Posterior vena cava (tissue), 2 donors: Measurements from ENCODE around the gene ZNF23. TPM values are rescaled to one million over a fixed set of nuclear protein-coding genes. Genes with fewer than 3 reads are reported as not detected.
"Not testable (repeated sequence)": the region's sequence is repeated elsewhere in the genome, so short reads cannot be mapped to it uniquely, and the experiment has no call there.

ENCODE experiments used
- DNase-seq: peaks from one replicate; pipeline ENCODE4 v3.0.0-alpha.2; 2020; ENCODE audit warnings: low spot score
- intact Hi-C, 2 donors: fragments of 100-400 bp; cut with DNase I; formaldehyde crosslinking; loops; one replicate each; pipeline versions ENCODE4 v1.14.1 to v1.14.2; 2022 to 2023
- long read RNA-seq, 2 donors: library from polyadenylated mRNA; unstranded; transcript quantifications; one replicate each; pipeline ENCODE4 v2.0.0, GENCODE V29; 2020 to 2021
- total RNA-seq, 2 donors: library from RNA; stranded (reverse); fragmentation: NEBNext Ultra II Directional; extraction: Animal tissue kit (Norgen Biotek cat#: 25700); gene quantifications; one replicate each; pipeline ENCODE4 v1.2.1, GENCODE V29; 2021
- donor health status: DM: yes; HTN: yes; CAD: no.
- donor health status: DM: yes; HTN: yes; CAD: no.

The ZNF23 gene
- total RNA-seq = 10 to 100 TPM in 1 of 2 donors, 1 to 10 TPM in 1; 10.0 to 10.5 TPM
- long read RNA-seq, donor 1, partial matches to known transcripts = 0 of 1 reads
- long read RNA-seq, donor 1, other reads (novel, unspliced or antisense) = 0 of 1 reads
- long read RNA-seq, donor 2, full-length matches to known transcripts = 3 of 6 reads
- long read RNA-seq, donor 2, partial matches to known transcripts = 0 of 6 reads
- long read RNA-seq, donor 2, other reads (novel, unspliced or antisense) = 3 of 6 reads

DNA sequence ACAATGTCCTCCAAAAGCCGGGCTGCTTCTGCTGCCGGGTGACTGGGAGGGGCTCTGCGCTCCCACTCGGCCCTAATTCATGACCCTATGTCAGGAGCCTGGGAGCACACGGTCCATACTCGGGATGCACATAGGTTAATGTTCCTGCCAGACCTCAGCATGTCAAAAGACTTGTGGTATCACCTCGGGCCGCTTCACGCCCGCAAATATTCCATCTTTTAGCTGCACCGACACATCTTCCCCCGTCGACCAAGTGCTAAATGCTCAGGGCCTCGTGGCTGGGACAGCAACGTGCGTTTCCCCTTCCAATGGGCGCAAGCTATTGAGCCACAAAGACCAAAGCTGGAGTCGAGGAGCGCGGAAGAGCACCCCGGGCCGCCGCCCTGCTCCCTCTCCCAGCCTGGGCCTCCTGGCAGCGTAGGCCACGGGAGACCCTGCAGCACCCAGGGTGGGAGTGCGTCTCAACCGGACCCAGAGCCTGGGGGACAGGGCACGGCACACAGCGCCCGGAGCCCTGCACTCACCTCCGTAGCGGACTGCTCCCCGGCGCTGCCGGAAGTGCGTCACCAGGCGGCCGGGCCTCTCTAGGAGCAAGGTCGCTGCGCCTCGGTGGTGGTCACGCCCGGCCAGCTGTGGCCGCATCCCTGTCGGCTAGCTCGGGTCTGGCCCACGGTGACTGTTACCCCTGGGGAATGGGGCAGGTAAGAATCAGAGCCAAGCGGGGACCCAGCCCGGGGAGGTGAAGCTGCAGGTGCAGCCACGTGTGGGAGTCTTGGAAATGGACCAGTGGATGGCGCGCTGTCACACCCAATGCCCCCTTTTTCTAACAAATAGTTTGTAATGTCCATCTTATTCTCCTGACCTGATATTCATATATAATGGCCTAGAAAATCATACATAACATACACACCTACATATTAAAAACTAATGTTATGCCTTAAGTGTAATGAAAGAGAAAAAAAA, at the start of gene ZNF23:
Gene ZNF23, minus strand, starts transcription at position 562 of the 963 bp plus-strand sequence. CDS start 5,451 bp downstream, outside the sequence.
- intact Hi-C loops = no loop called here
- peak; percentile 95 for DNase-seq

DNA sequence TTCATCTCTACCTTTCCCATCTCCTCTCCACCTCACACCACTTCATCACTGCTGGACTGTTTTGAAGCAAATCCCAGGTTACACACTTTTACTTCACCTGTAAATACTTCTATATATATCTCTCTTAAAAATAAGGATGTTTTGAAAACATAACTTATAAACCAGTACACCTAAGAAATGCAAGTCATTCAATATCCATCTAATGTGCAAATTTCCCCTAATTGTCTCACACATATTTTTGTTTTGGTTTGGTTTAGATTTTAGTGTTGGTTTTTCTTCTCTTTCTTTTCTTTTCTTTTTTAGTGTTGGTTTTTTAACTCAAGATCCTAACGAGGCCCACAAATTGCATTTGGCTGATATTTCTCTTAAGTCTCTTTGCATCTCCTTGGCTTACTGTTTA, 45.0 kb upstream of the ZNF23 start:
- intact Hi-C loops = no loop called here
- DNase-seq = no peak

DNA sequence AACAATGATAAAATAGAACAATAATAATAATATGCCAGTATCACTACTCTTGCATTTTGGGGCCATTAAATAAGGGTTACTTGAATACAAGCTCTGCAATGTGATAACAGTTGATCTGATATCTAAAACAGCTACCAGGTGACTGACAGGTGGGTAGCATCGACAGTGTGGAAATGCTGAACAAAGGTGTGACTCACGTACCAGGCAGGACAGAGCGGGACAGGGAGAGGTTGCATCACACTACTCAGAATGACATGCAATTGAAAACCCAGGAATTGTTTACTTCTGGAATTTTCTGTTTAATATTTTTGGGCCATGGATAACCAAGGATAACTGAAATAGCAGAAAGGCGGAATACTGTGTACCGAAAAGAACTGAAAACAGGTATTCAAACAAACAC, 42.9 kb upstream of the ZNF23 start:
- intact Hi-C loops = loop anchor here in 1 of 2 donors (5.0 kb wide), 1 partner anchor 93 kb away; no protein-coding TSS in a partner anchor
- DNase-seq = no peak

DNA sequence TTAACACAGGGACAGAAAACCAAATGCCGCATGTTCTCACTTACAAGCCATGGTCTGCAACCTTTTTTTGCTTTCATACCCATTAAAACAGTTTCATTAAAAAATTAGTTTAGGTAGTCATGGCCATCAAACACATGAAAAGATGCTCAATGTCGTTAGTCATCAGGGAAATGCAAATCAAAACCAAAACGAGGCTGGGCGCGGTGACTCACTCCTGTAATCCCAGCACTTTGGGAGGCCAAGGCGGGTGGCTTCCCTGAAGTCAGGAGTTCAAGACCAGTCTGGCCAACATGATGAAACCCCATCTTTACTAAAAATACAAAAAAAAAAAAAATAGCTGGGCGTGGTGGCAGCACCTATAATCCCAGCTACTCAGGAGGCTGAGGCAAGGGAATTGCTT, 42.0 kb upstream of the ZNF23 start:
- intact Hi-C loops = loop anchor here in 1 of 2 donors (5.0 kb wide), 1 partner anchor 92 kb away; no protein-coding TSS in a partner anchor
- not testable (repeated sequence) for DNase-seq

DNA sequence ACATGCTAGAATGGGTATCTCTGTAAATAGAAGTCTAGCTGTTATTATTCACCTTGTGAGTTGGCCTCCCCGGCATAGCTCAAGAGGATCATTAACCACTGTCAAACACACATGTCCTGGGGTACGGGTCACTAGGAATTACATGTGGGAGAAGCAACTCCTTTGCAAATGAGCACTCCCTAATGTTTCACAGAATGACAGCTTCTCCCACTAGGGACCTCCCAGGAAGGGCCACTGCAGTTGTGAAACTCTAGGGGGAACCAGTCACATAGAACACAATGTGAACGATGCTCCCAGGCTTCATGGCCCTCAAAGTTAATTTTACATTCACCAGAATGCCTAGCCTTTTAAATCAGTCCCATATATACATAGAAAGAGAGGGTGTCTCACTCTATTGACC, 39.5 kb upstream of the ZNF23 start:
- intact Hi-C loops = loop anchor here in 1 of 2 donors (5.0 kb wide), 1 partner anchor 89 kb away; no protein-coding TSS in a partner anchor

DNA sequence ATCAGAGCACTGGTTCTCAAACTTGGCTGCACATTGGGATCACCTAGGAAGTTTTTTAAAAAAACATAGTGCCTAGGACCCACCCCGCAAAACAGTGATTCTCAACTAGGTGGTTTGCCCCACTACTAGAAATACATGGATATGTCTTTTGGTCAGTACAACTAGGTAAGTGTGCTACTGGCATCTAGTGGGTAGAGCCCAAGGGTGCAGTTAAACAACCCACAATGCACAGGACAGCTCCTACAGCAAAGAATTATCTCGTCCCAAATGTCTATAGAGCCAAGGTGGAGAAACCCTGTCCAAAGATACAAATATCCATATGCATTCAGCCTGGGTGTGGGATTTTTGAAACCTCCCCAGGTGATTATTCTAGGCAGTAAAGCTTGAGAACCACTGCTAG, 38.9 kb upstream of the ZNF23 start:
- no peak for DNase-seq
- intact Hi-C loops = loop anchor here in 1 of 2 donors (5.0 kb wide), 1 partner anchor 89 kb away; no protein-coding TSS in a partner anchor

More for the DNA sequence above, 39.5 kb upstream of the ZNF23 start:
- DNase-seq = no peak

DNA sequence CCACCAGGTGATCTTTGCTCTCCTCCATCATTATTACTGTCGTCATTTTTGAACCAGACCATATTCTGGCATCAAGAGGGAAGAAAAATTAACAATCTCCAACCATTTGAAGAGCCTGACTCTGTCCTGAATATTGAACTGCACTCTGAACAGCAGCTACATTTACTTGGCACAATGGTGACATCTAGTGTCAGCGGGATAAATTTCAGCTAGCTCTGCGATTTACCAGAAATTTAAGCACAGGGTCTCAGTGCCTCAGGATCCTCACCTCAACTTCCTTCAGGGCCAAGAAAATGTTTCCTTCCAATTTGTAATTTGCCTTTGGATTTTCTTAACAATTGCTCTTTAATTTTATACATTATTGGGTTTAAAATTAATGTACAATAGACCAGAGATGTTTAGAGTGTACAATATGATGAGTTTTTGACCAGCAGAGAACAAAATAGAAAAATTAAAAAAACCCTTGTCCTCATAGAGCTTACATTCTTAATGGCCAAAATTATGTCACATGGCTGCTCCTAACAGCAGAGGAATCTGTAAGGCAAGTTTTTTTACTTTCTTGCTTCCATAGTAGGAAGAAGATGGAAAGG, 37.8 kb upstream of the ZNF23 start:
- DNase-seq = no peak
- intact Hi-C loops = loop anchor here (2.0 to 5.0 kb wide), 2 partner anchors 85 to 88 kb away; no protein-coding TSS in a partner anchor

DNA sequence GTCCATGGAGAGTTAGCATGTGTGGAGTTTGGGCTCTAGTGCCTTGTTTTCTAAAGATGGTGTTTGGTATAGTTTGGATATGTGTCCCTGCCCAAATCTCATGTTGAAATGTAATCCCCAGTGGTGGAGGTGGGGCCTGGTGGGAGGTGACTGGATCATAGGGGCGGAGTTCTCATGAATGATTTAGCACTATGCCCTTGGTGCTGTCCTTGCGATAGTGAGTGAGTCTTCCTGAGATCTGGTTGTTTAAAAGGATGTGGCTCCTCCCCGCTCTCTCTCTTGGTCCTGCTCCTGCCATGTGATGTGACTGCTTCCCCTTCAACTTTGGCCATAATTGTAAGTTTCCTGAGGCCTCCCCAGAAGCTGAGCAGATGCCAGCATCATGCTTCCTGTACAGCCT, 36.0 kb upstream of the ZNF23 start:
- intact Hi-C loops = loop anchor here in 1 of 2 donors (2.0 kb wide), 1 partner anchor 83 kb away; no protein-coding TSS in a partner anchor
- no peak for DNase-seq

DNA sequence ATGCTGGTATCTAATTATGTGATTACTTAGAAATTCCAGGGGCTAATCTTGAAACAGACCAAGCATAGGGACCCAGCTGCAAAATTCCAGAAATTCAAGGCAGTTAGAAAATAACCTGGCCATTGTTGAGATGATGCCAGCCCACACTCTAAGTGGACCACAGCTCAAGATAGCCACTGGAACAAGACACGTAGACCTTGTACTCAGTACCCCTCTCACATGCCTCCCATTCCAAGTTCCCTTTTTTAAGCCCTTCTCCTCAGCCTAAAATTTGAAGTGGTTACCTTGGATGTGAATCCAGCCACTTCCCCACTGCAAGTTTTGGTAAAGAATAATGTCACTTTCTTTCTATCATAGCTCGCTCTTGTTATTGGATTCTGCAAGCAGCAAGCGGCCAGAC, 31.2 kb upstream of the ZNF23 start:
- DNase-seq = no peak
- intact Hi-C loops = no loop called here

DNA sequence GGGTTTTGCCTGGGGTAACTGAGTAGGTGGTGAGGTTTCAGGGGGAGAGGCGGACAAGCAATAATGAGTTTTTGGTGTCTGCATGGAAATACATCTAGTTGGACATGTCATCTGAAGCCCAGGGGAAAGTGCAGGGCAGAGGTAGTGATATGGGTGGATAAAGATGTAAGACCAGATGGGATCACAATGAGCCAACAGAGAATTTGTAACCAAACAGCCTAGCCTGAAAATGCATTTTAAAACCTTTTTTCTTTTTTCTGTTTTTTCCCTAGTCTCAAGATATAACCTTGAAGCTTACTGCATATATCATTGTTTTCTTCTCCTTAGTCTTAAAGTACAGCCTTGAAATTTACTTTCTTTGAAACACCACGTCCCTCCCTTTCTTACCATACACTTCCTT, 30.7 kb upstream of the ZNF23 start:
- intact Hi-C loops = no loop called here
- no peak for DNase-seq

DNA sequence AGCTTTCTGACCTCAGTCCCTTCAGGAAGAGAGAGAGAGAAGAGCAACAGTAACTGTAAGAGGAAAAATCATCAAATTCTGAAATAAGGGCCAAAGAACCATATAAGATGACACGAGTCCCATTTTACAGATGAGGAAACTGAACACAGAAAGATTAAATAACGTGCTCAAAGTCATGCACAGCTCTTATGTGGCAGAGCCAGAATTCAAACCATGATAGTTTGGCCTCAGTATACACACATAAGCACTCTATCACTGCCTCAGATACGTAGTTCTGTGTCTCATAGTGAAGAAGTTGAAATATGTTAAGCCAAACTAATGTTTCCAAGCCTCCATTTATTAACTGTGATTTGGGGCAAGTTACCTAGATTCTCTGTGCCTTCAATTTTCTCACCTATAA, 29.0 kb upstream of the ZNF23 start:
- intact Hi-C loops = no loop called here

DNA sequence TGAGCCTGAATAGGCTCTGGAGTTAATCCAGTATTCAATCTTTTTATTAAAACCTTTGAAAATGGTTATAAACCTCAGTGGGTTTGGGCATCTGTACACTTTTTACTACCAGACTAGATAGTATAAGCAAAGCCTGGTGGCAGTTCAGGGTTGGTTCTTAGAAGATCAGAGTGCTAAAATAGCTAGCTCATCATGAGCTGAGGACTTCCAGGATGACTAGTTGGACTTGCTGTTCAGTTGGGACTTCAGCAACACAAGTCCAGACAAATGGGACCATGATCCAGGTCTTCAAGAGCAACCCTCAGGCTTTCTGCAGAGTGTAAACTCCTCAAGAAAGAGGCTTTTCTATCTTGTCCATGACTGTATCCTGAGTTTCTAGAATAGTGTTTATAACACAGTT, 28.3 kb upstream of the ZNF23 start:
- intact Hi-C loops = no loop called here
- DNase-seq = no peak

More for the DNA sequence above, 29.0 kb upstream of the ZNF23 start:
- DNase-seq = no peak

DNA sequence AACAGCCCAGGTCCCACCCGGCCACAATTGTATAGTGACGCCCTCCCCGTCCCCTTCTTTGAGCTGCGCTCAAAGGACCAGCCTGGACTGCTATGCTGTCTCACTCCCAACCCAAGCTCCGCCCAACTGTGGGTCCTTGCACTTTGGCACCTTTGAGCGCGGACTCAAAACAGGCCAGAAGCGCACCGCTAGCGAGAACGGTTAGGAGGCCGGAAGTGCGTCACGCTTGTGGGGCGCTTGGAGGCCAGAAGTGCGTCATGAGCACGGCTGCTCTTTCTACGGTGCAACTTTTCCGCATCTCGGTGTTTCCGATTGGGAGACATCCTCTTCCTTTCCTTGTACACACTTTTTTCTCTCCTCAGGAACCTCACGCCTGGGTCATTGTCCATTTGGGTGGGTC, 27.1 kb upstream of the ZNF23 start, which contains the start of gene ZNF19:
Gene ZNF19, minus strand, starts transcription at position 203 of the 400 bp plus-strand sequence. CDS start 7,210 bp downstream, outside the sequence.
- intact Hi-C loops = no loop called here
- no peak for DNase-seq

DNA sequence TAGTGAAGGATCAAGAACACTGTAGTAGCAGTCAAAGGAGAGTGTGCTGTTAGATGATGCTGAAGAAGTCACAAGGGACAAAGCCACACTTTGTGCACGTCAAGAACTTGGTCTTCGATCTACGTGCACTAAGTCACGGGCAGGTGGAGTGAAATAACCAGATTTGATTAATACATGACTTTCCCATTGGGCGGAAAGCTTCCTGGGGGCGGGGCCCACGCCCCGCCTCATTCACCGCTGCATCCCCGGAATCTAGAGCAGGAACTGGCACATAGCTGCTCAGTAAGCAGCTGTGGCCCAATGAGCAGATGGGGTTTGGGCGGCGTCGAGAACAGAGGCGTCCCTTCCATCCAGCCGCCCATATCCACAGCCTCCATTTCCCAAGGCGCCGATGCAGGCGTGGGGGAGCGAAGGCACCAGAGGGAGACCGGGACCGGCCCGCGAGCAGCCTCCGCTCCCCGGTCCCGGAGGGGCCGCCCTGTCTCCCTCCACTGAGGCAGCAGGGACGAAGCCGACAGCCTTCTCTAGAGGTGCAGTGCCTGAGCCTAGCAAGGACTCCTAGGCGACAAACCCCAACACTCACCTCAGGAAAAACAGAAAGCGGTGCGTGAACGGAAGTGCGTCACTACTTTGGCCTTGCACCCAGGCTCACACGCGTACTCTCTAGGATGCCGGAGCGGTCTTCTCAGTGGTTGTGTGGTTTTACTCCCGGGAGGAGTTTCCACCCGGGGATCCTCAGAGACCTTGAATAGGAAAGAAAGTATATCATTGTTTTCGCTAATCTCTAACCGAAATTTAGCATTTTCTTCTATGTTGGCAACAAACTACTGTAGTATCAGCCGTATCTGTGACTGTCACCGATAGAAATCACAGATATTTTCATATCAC, 22.2 kb upstream of the ZNF23 start:
- peak; percentile 95 for DNase-seq
- intact Hi-C loops = no loop called here

DNA sequence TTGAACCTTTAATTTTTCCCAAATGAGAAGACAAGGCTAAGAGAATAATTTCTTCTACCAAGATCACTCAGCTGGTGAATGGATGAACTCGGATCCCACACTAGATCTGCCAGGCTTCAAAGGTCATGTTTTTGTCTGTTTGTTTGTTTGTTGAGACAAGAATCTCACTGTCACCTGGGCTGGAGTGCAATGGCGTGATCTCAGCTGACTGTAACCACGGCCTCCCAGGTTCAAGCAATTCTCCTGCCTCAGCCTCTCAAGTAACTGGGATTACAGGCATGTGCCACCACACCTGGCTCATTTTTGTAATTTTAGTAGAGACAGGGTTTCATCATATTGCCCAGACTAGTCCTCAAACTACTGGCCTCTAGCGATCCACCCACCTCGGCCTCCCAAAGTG, 20.5 kb upstream of the ZNF23 start:
- no peak for DNase-seq
- intact Hi-C loops = no loop called here

DNA sequence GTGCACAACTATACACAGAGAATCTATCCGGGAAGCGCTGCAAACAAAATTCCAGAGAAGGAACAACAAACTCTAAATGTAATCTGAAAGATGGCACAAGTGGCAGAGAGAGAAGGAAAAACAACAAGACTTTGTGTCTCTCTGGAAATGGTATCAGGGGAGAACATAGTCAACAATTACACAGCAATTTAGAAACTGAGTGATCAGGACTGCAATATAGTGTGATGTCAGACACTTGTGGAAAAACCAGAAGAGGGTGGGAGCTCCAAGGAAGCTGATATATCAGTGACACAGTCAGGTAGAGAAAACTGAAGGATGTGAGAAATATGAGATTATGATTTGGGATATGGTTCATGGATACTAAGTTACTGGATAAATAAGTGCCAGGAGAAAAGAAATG, 18.9 kb upstream of the ZNF23 start:
- intact Hi-C loops = no loop called here
- no peak for DNase-seq

DNA sequence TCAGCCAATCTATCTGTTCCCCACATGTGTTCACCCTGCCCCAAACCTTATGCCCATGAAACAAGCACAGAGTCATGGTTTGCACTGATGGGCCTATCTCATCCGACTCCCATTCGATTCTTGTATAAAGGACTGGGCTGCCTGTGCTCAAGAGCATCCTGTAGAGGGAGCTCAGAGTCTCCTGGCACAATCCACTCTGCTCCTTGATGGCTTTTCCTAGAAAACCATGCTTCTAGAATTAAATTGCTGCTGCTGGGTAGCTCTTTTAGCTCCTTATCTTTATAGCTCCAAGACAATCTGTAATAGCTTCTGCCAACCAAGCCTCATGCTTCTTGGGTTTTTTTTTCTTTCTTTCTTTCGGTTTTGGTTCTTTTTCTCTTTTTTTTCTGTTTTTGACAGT, 17.4 kb upstream of the ZNF23 start:
- no peak for DNase-seq
- intact Hi-C loops = no loop called here

DNA sequence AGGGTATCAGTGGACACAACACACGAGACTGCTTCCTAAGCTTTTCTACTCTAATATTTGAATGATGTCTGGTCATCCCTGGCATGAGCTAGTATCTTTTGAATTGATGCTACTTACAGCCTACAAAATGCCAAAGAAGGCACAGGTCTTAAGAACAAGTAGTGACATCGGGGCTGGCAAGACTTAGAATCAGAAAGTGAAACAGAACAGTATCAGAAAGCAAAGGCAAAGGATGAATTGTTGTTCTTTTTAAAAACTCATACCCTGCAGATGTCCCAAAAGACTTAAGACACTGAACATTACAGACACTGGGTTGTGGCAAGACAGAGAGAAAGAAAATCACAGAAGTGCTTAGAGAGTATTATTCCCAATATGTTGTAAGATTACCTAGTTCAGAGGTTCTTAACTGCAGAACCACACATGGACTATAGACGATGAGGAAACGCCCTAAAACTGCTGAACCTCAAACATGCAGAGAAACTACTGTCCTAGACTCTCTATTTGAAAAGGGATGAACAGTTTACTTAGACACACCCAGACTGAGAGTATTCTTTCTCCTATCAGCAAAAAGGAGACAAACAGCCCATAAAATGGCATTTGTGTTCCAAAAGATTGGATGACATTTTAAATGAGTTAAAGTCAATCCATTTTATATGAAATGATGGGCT, 14.5 kb upstream of the ZNF23 start:
- no peak for DNase-seq
- intact Hi-C loops = no loop called here
